ENCODE data around the gene HNRNPF. TPM values are rescaled to one million over a fixed set of nuclear protein-coding genes. Genes with fewer than 3 reads are reported as not detected.

Gene HNRNPF
- polyA plus RNA-seq, 12 donors: 95.9 to 139 (median 110) TPM; not detected in 1

Other genes starting within 250 kb of the HNRNPF start
- 1 to 10 TPM in 3 of 12 donors, under 1 TPM in 7, not detected in 2; 0.28 to 3.3 (median 0.39) TPM for gene RASGEF1A, start 142.1 kb downstream of the HNRNPF start, polyA plus RNA-seq (ENCODE audit: insufficient read length in 12 of 12)
- 1 to 10 TPM in 7 of 12 donors, under 1 TPM in 3, not detected in 2; 0.29 to 3.6 (median 1.1) TPM for gene FXYD4, start 37.5 kb downstream of the HNRNPF start, polyA plus RNA-seq (ENCODE audit: insufficient read length in 12 of 12)
- 10 to 100 TPM in 1 of 12 donors, 1 to 10 TPM in 10, not detected in 1; 3.6 to 11.9 (median 4.8) TPM for gene ZNF487, start 27.9 kb upstream of the HNRNPF start, polyA plus RNA-seq (ENCODE audit: insufficient read length in 12 of 12)
- gene ZNF239, start 165.4 kb upstream of the HNRNPF start, polyA plus RNA-seq (ENCODE audit: insufficient read length in 12 of 12): 10 to 100 TPM in 1 of 12 donors, 1 to 10 TPM in 10, not detected in 1; 6.3 to 10.5 (median 8.6) TPM
- gene ZNF485, start 197.3 kb upstream of the HNRNPF start, polyA plus RNA-seq (ENCODE audit: insufficient read length in 12 of 12): 1 to 10 TPM in 10 of 12 donors, not detected in 2; 2.6 to 4.8 (median 3.7) TPM
- gene ZNF32, start 239.7 kb upstream of the HNRNPF start, polyA plus RNA-seq (ENCODE audit: insufficient read length in 12 of 12): 10 to 100 TPM in 11 of 12 donors, not detected in 1; 20.5 to 66.8 (median 52.7) TPM

Data from muscle of arm (tissue), 12 donors.